HUES6 (cell line): ENCODE results near the gene GPR3.
"Not testable (repeated sequence)": the region's sequence is repeated elsewhere in the genome, so short reads cannot be mapped to it uniquely, and the experiment has no call there.

Experiments
- H3K27ac ChIP-seq: 2 replicates; pipeline ENCODE4 v1.7.0; 2013; ENCODE audit warnings: low read depth, mild to moderate bottlenecking, low read length, inconsistent platforms
- H3K27me3 ChIP-seq: 2 replicates; pipeline ENCODE4 v1.6.1; 2013; ENCODE audit warnings: low read length; ENCODE audit not compliant: control insufficient read depth, insufficient read depth
- H3K36me3 ChIP-seq: 2 replicates; pipeline ENCODE4 v1.6.1; 2013; ENCODE audit warnings: low read length; ENCODE audit not compliant: control insufficient read depth, insufficient read depth
- H3K4me1 ChIP-seq: 2 replicates; pipeline ENCODE4 v1.6.1; 2013; ENCODE audit warnings: low read length; ENCODE audit not compliant: control insufficient read depth, insufficient read depth
- H3K4me3 ChIP-seq: 2 replicates; pipeline ENCODE4 v1.5.1; 2013; ENCODE audit warnings: low read depth, low read length
- H3K9ac ChIP-seq: one replicate; pipeline ENCODE4 v1.6.1; 2013; ENCODE audit warnings: mild to moderate bottlenecking, low read length
- H3K9me3 ChIP-seq: 2 replicates; pipeline ENCODE4 v1.6.1; 2013; ENCODE audit warnings: low read depth, low read length; ENCODE audit not compliant: control insufficient read depth, insufficient read depth

Gene GPR3

GRCh38 chr1:27405074-27405473 lies 12.7 kb downstream of the GPR3 start:
- peaks cover 45% of the 10 kb centered on the region for H3K4me1 ChIP-seq
- no peak overlapping the region; the same call in 1 of the 2 replicates for H3K4me3 ChIP-seq
- no peaks in the 10 kb centered on the region for H3K27me3 ChIP-seq
- H3K36me3 ChIP-seq, result peaks cover 30% of the 10 kb centered on the region
- no peaks in the 10 kb centered on the region for H3K9me3 ChIP-seq
- no peak overlapping the region for H3K27ac ChIP-seq
- peak overlapping the region; percentile 22 for H3K9ac ChIP-seq

DNA sequence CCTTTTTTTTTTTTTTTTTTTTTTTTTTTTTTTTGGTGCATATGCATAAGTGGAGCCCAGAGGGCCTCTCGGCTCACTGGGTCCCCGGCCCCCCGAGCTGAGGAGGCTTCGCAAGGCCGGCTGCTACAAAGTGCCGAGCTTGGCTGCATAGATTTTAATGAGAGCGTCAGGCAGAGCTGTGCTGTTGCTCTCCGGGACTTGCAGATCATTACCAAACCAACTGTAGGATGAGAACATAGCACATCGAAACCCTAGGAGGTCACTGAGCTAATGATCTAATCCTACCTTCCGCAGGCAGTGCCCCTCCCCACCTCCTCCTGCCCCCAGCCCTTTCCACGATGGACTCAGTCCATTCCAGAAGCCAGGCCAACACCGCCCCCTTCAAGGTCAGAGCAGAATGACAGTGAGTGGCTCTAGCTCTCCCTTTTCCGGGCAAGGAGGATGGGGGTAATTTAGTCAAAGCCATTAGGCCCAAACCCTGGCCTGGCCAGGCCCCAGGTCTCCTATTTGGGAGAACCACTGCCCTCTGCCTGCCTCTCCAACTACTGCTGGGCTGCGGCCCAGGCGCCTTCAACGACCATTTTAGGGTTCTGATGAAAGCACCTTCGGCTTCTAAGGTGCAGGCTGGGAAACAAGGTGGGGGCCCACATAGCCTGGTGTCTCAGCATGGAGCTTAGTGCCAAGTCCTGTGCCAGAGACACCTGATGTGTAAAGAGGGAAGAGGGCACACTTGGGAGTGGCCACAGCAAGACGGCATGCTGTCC lies 13.4 kb downstream of the GPR3 start:
- Histone ChIP-seq H3K36me3 (peaks cover 37% of the 10 kb centered on the region), H3K27ac (peak overlapping the region; percentile 55; the same call in 1 of the 2 replicates), H3K4me1 (peaks cover 39% of the 10 kb centered on the region), H3K9ac (peak overlapping the region; percentile 58)
- H3K9me3 ChIP-seq, H3K27me3 ChIP-seq, H3K4me3 ChIP-seq: not testable (repeated sequence)

DNA sequence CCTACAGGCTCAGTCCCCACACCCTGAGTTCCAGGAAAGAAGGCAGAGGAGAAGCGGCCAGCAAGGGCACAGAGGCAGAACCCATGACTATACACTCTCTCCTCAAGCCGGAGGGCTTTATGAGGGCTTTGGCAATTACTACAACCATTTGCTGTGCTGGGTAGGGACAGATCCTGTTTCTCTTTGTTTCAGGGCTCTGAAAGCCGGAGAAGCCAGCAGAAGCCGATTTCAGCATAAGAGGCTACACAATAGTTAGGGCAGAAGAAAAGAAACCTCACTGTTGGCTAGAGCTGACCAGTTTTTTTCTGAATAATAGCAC lies 13.9 kb downstream of the GPR3 start:
- peak overlapping the region; percentile 58 for H3K9ac ChIP-seq
- H3K27ac ChIP-seq, result peak overlapping the region; percentile 55; the same call in 1 of the 2 replicates
- H3K4me1 ChIP-seq, result peaks cover 39% of the 10 kb centered on the region
- no peak overlapping the region for H3K4me3 ChIP-seq
- H3K36me3 ChIP-seq, result peaks cover 43% of the 10 kb centered on the region
- no peaks in the 10 kb centered on the region for H3K27me3 ChIP-seq
- H3K9me3 ChIP-seq, result no peaks in the 10 kb centered on the region

- H3K4me1 ChIP-seq, result peaks cover 39% of the 10 kb centered on the region
- H3K9ac ChIP-seq, H3K27me3 ChIP-seq, H3K27ac ChIP-seq, H3K9me3 ChIP-seq, H3K4me3 ChIP-seq: not testable (repeated sequence)
- peaks cover 45% of the 10 kb centered on the region for H3K36me3 ChIP-seq
Measured at GRCh38 chr1:27406791-27407190, 14.4 kb downstream of the GPR3 start.

- Histone ChIP-seq H3K9me3 (no peaks in the 10 kb centered on the region), H3K27ac (no peak overlapping the region), H3K4me1 (peaks cover 30% of the 10 kb centered on the region), H3K4me3 (no peak overlapping the region), H3K9ac (no peak overlapping the region), H3K36me3 (peaks cover 59% of the 10 kb centered on the region), H3K27me3 (no peaks in the 10 kb centered on the region)
Measured at GRCh38 chr1:27408151-27408550, 15.7 kb downstream of the GPR3 start.

DNA sequence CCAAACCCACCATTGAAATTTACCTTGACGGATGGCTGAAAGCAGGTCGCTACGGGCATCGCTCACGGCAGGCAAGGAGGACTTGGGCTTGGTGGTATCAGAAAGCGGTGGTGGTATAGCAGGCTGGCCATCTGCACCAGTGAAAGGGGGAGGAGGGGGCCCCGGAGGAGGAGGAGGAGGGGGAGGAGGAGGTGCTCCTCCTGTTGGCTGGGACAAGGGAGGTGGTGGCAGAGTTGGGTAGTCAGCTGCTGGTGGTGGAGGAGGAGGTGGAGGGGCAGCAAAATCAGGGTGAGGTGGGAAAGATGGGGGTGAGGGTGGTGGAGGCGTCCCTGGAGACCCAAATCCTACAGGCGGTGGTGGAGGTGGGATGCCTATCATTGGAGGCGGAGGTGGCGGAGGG lies 17.2 kb downstream of the GPR3 start:
- H3K9ac ChIP-seq, result no peak overlapping the region
- no peak overlapping the region for H3K4me3 ChIP-seq
- H3K4me1 ChIP-seq, result peaks cover 16% of the 10 kb centered on the region
- H3K36me3 ChIP-seq, result peaks cover 74% of the 10 kb centered on the region
- H3K9me3 ChIP-seq, result no peaks in the 10 kb centered on the region
- no peaks in the 10 kb centered on the region for H3K27me3 ChIP-seq
- no peak overlapping the region for H3K27ac ChIP-seq

- H3K4me1 ChIP-seq, result peaks cover 6% of the 10 kb centered on the region
Measured at GRCh38 chr1:27410709-27411108, 18.3 kb downstream of the GPR3 start.

GRCh38 chr1:27412502-27412901 lies 20.1 kb downstream of the GPR3 start:
- H3K36me3 ChIP-seq, result peaks cover 93% of the 10 kb centered on the region
- no peaks in the 10 kb centered on the region for H3K9me3 ChIP-seq
- no peak overlapping the region for H3K9ac ChIP-seq
- H3K27ac ChIP-seq, result no peak overlapping the region
- H3K4me3 ChIP-seq, result no peak overlapping the region
- H3K27me3 ChIP-seq, result no peaks in the 10 kb centered on the region
- H3K4me1 ChIP-seq, result no peaks in the 10 kb centered on the region

More at GRCh38 chr1:27410709-27411108, 18.3 kb downstream of the GPR3 start:
- Histone ChIP-seq H3K9me3 (no peaks in the 10 kb centered on the region), H3K36me3 (peaks cover 85% of the 10 kb centered on the region), H3K27ac (no peak overlapping the region), H3K9ac (no peak overlapping the region), H3K27me3 (no peaks in the 10 kb centered on the region), H3K4me3 (no peak overlapping the region)

GRCh38 chr1:27413004-27413403 lies 20.6 kb downstream of the GPR3 start:
- Histone ChIP-seq H3K27ac (no peak overlapping the region), H3K4me3 (no peak overlapping the region), H3K9ac (no peak overlapping the region), H3K9me3 (no peaks in the 10 kb centered on the region), H3K27me3 (no peaks in the 10 kb centered on the region), H3K4me1 (no peaks in the 10 kb centered on the region), H3K36me3 (peaks cover 93% of the 10 kb centered on the region)

DNA sequence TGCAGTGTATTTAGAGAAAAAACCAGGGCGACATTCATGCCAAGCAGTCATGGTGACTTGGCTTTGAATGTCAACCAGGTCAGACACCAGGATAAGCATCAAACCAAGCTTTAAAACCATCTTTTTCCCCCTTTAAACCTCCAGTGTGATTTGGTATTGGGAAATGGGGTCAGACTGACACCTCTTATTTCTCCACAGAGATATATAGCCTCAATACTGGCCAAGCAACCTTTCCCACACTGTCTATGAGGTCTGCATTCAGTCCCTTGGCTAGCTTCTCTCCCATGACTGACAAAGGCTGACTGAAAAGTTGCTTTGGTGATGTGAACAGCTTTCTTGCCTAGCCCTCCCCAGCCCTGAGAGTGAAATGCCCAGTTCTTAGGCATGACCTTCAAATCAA lies 21.7 kb downstream of the GPR3 start:
- Histone ChIP-seq H3K9me3 (no peaks in the 10 kb centered on the region), H3K4me3 (no peak overlapping the region), H3K36me3 (peaks cover 89% of the 10 kb centered on the region), H3K9ac (no peak overlapping the region), H3K27ac (no peak overlapping the region), H3K27me3 (no peaks in the 10 kb centered on the region), H3K4me1 (peaks cover 11% of the 10 kb centered on the region)

GRCh38 chr1:27416387-27417111 lies 24.1 kb downstream of the GPR3 start:
- no peaks in the 10 kb centered on the region for H3K27me3 ChIP-seq
- peaks cover 67% of the 10 kb centered on the region for H3K36me3 ChIP-seq
- no peaks in the 10 kb centered on the region for H3K9me3 ChIP-seq
- H3K9ac ChIP-seq, result no peak overlapping the region
- H3K4me3 ChIP-seq, result no peak overlapping the region
- peaks cover 16% of the 10 kb centered on the region for H3K4me1 ChIP-seq
- no peak overlapping the region for H3K27ac ChIP-seq
